SK-N-SH treated with all-trans-retinoic acid at 6 μM for 48 hours (cell line): ENCODE measurements around the gene ADM.

Experiments
- ATAC-seq: fragments of 200-7000 bp; cut with Tn5 transposase; 3 replicates; pipeline ENCODE4 v1.9.1; 2020; ENCODE audit warnings: mild to moderate bottlenecking, moderate library complexity
- ARNTL ChIP-seq: fragments of 450-650 bp; formaldehyde crosslinking; IDR thresholded peaks from 2 replicates; pipeline ENCODE4 v1.5.0; 2020; ENCODE audit warnings: low read depth, mild to moderate bottlenecking, moderate library complexity, borderline replicate concordance
- BACH2 ChIP-seq: fragments of 250-450 bp; sonication (Bioruptor Pico); IDR thresholded peaks from 2 replicates; pipeline ENCODE4 v1.9.0; 2021; ENCODE audit warnings: mild to moderate bottlenecking, borderline replicate concordance
- CSDC2 ChIP-seq: fragments of 250-450 bp; sonication (Bioruptor Pico); IDR thresholded peaks from 2 replicates; pipeline ENCODE4 v1.5.0; 2020; ENCODE audit warnings: mild to moderate bottlenecking, moderate library complexity
- CSRNP3 ChIP-seq: fragments of 250-450 bp; sonication (Bioruptor Pico); IDR thresholded peaks from 2 replicates; pipeline ENCODE4 v1.5.1; 2021; ENCODE audit warnings: mild to moderate bottlenecking, moderate library complexity
- ESRRG ChIP-seq: fragments of 250-450 bp; sonication (Bioruptor Pico); IDR thresholded peaks from 2 replicates; pipeline ENCODE4 v1.6.1; 2021; ENCODE audit warnings: mild to moderate bottlenecking
- GLIS3 ChIP-seq: fragments of 250-450 bp; sonication (Bioruptor Pico); IDR thresholded peaks from 2 replicates; pipeline ENCODE4 v1.5.0; 2020; ENCODE audit warnings: mild to moderate bottlenecking, moderate library complexity
- ISL1 ChIP-seq: fragments of 250-450 bp; sonication (Bioruptor Pico); IDR thresholded peaks from 2 replicates; pipeline ENCODE4 v2.1.2; 2022; ENCODE audit warnings: mild to moderate bottlenecking, moderate library complexity
- OSR1 ChIP-seq: fragments of 250-450 bp; sonication (Bioruptor Pico); IDR thresholded peaks from 2 replicates; pipeline ENCODE4 v1.8.0; 2022; ENCODE audit warnings: moderate library complexity, mild to moderate bottlenecking, inconsistent platforms
- PATZ1 ChIP-seq: fragments of 250-450 bp; sonication (Bioruptor Pico); IDR thresholded peaks from 2 replicates; pipeline ENCODE4 v1.8.0; 2020; ENCODE audit warnings: mild to moderate bottlenecking, moderate library complexity, borderline replicate concordance
- PPARA ChIP-seq: fragments of 250-450 bp; sonication (Bioruptor Pico); IDR thresholded peaks from 2 replicates; pipeline ENCODE4 v1.5.0; 2020; ENCODE audit warnings: mild to moderate bottlenecking, borderline replicate concordance
- RARB ChIP-seq: fragments of 250-450 bp; sonication (Bioruptor Pico); IDR thresholded peaks from 2 replicates; pipeline ENCODE4 v1.8.0; 2021; ENCODE audit warnings: mild to moderate bottlenecking, moderate library complexity
- SNAI2 ChIP-seq: fragments of 250-450 bp; sonication (Bioruptor Pico); IDR thresholded peaks from 2 replicates; pipeline ENCODE4 v1.5.0; 2020; ENCODE audit warnings: mild to moderate bottlenecking, moderate library complexity
- TCF4 ChIP-seq: fragments of 250-450 bp; sonication (Bioruptor Pico); IDR thresholded peaks from 2 replicates; pipeline ENCODE4 v1.8.0; 2021; ENCODE audit warnings: mild to moderate bottlenecking, moderate library complexity, borderline replicate concordance
- TOX ChIP-seq: fragments of 250-450 bp; sonication (Bioruptor Pico); IDR thresholded peaks from 2 replicates; pipeline ENCODE4 v1.8.0; 2021; ENCODE audit warnings: mild to moderate bottlenecking, moderate library complexity, borderline replicate concordance
- TSHZ2 ChIP-seq: fragments of 250-450 bp; sonication (Bioruptor Pico); IDR thresholded peaks from 2 replicates; pipeline ENCODE4 v1.5.0; 2020; ENCODE audit warnings: mild to moderate bottlenecking, moderate library complexity
- ZFP3 ChIP-seq: fragments of 250-450 bp; sonication (Bioruptor Pico); IDR thresholded peaks from 2 replicates; pipeline ENCODE4 v1.5.0; 2020; ENCODE audit warnings: mild to moderate bottlenecking, moderate library complexity
- ZFP30 ChIP-seq: fragments of 450-650 bp; formaldehyde crosslinking; IDR thresholded peaks from 2 replicates; pipeline ENCODE4 v1.5.0; 2022; ENCODE audit warnings: mild to moderate bottlenecking, moderate library complexity
- ZNF565 ChIP-seq: fragments of 450-650 bp; formaldehyde crosslinking; conservative IDR thresholded peaks from 2 replicates; pipeline ENCODE4 v1.5.0; 2020; ENCODE audit warnings: low read depth, mild to moderate bottlenecking, moderate library complexity
- ZNF70 ChIP-seq: fragments of 450-650 bp; formaldehyde crosslinking; IDR thresholded peaks from 2 replicates; pipeline ENCODE4 v1.5.0; 2020; ENCODE audit warnings: mild to moderate bottlenecking, moderate library complexity
- ZNF8 ChIP-seq: fragments of 450-650 bp; formaldehyde crosslinking; IDR thresholded peaks from 2 replicates; pipeline ENCODE4 v1.5.0; 2020; ENCODE audit warnings: mild to moderate bottlenecking, moderate library complexity
- TF ChIP-seq, protein P1 (sequence below): fragments of 250-450 bp; sonication (Bioruptor Pico); IDR thresholded peaks from 2 replicates; pipeline ENCODE4 v1.5.1; 2020; ENCODE audit warnings: low read depth, mild to moderate bottlenecking, moderate library complexity

The ADM gene

GRCh38 chr11:10287140-10287539 is 17.7 kb upstream of the ADM start:
- peak; percentile 45; the same call in 1 of the 3 replicates for ATAC-seq
- TF ChIP-seq ZFP3 (CRISPR knock-in tag) (no peak), ZFP30 (CRISPR knock-in tag) (no peak), CSRNP3 (CRISPR knock-in tag) (no peak), TSHZ2 (CRISPR knock-in tag) (no peak), ESRRG (CRISPR knock-in tag) (no peak), PATZ1 (CRISPR knock-in tag) (no peak), SNAI2 (no peak), GLIS3 (no peak), RARB (CRISPR knock-in tag) (no peak), PPARA (CRISPR knock-in tag) (no peak), ZNF8 (CRISPR knock-in tag) (no peak), CSDC2 (no peak), TCF4 (CRISPR knock-in tag) (no peak), ARNTL (no peak), ZNF70 (no peak)
- TF ChIP-seq, protein P1, sequence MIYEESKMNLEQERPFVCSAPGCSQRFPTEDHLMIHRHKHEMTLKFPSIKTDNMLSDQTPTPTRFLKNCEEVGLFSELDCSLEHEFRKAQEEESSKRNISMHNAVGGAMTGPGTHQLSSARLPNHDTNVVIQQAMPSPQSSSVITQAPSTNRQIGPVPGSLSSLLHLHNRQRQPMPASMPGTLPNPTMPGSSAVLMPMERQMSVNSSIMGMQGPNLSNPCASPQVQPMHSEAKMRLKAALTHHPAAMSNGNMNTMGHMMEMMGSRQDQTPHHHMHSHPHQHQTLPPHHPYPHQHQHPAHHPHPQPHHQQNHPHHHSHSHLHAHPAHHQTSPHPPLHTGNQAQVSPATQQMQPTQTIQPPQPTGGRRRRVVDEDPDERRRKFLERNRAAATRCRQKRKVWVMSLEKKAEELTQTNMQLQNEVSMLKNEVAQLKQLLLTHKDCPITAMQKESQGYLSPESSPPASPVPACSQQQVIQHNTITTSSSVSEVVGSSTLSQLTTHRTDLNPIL = no peak

DNA sequence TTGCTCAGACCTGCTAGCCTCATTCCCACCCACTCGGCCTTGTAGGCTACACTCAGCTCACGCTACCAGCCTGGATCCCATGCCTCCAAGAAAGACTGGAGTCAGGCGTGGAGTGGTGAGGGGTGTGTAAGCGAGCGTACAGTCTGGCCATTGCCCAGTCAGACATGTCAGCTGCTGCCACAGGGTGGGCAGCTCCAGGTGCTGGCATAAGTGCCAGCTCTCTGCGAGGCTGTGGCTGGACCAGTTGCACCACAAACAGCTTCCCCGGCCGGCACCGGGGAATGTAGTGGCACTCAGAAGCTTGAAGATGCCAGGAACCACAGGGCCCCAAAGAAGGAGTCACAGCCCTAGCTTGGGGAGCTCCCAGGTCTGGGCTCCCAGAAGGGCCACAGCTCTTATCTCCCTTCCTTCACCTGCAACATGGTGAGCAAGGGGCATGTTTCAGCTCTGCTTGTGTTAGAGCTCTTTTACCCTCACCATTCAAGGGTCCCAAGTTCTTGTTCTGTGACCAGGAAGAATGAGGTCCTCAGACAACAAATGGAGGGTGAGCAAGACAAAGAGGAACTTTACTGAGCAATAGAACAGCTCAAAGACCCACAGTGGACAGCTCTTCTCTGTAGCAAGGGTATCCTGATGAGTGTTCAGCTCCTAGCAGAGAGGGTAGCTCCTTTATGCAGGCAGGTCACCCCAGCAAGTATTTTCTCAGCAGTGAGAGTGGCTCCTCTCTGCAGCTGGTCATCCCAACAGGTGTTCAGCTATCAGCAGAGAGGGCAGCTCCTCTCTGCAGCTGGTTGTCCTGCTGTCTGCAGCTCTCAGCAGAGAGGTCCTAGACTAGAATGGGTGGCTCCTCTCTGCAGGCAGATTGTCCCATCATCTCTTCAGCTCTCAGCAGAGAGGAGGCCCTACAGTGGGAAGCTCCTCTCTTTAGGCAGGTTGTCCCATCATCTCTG is 16.8 kb upstream of the ADM start:
- ATAC-seq = no peak
- TF ChIP-seq PPARA (CRISPR knock-in tag) (no peak), TSHZ2 (CRISPR knock-in tag) (no peak), CSDC2 (no peak), PATZ1 (CRISPR knock-in tag) (no peak), OSR1 (CRISPR knock-in tag) (no peak), ZNF565 (CRISPR knock-in tag) (no peak), CSRNP3 (CRISPR knock-in tag) (no peak), ISL1 (CRISPR knock-in tag) (no peak), BACH2 (CRISPR knock-in tag) (no peak), ZFP30 (CRISPR knock-in tag) (no peak), TOX (CRISPR knock-in tag) (no peak), ZNF70 (no peak), GLIS3 (no peak), SNAI2 (no peak), ARNTL (no peak), ZNF8 (CRISPR knock-in tag) (no peak)
- TF ChIP-seq, protein P1 = no peak
